GM19467 (cell line): ENCODE data around the gene HELT.
"Not testable (repeated sequence)": the region's sequence is repeated elsewhere in the genome, so short reads cannot be mapped to it uniquely, and the experiment has no call there.

ENCODE experiments used
- ATAC-seq: cut with Tn5 transposase; IDR thresholded peaks from one replicate; pipeline ENCODE4 v1.9.1; 2021; ENCODE audit warnings: mild to moderate bottlenecking, moderate library complexity; ENCODE audit not compliant: unreplicated experiment

Gene HELT, protein sequence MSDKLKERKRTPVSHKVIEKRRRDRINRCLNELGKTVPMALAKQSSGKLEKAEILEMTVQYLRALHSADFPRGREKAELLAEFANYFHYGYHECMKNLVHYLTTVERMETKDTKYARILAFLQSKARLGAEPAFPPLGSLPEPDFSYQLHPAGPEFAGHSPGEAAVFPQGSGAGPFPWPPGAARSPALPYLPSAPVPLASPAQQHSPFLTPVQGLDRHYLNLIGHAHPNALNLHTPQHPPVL

GRCh38 chr4:185017964-185018772 lies at the start of gene HELT:
TSS of gene HELT (plus strand) at chr4:185018490. CDS start at chr4:185018929, 439 bp downstream.
- no peak for ATAC-seq

DNA sequence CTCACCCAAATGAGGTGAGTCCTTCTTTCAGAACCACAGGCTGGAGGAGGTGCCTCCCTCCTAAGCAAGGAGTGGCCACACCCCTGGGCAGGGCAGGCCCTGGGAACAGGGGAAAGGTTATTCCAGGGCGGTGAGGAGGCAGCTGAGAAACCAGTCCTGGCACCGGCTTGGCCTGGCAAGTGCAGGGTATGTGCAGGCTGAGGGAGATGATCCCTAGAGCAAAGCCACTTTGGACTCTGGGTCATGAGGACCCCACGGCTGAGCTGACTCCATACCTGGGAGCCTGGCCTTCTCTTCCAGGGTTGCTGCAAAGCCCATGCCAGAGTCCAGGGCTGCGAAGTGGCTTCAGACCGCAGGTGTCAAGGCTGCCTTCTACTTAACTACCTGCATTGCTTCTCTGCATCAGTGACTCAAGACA lies 49.5 kb upstream of the HELT start:
- ATAC-seq: no peak

DNA sequence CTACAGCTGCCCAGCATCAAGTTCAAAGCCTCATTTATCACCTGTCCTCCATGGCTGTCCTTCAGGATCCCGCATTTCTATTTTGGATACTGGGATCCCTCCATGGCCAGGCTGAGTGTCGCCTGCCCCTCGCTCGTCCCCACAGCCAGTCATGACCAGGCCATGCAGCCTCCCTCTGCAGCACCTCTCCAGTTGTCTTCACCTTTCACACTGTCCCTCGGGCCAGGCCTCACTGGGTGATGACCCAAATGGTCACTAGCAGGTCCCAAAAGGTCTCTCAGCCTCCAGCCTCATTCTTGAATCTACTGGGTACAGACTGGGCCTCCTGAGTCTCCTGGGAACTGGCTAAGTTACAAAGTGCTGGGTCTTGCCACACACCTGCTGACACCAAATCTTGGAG lies 48.7 kb upstream of the HELT start:
- no peak for ATAC-seq

DNA sequence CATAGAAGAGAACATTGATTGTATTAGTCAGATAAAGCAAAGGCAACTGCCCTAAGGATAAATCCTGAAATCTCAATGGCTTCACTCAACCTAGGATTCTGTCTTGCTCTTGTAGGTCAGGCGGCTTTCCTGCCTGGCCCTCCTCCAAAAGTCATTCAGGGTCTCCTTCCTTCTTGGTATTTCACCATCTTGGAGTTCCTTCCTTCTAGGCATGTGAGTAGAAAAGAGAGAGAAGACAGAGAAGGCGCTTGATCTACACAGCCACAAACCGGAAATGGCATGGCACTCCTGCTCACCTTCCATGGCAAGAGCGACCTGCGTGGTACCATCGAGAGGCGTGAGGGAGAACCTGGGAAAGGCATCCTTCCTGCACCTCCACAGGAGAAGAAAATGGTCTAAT lies 45.3 kb upstream of the HELT start:
- no peak for ATAC-seq

- ATAC-seq: not testable (repeated sequence)
Measured at GRCh38 chr4:184976348-184976747, 41.9 kb upstream of the HELT start.

GRCh38 chr4:184977747-184978146 lies 40.5 kb upstream of the HELT start:
- ATAC-seq: no peak

GRCh38 chr4:184978211-184978610 lies 40.1 kb upstream of the HELT start:
- no peak for ATAC-seq

DNA sequence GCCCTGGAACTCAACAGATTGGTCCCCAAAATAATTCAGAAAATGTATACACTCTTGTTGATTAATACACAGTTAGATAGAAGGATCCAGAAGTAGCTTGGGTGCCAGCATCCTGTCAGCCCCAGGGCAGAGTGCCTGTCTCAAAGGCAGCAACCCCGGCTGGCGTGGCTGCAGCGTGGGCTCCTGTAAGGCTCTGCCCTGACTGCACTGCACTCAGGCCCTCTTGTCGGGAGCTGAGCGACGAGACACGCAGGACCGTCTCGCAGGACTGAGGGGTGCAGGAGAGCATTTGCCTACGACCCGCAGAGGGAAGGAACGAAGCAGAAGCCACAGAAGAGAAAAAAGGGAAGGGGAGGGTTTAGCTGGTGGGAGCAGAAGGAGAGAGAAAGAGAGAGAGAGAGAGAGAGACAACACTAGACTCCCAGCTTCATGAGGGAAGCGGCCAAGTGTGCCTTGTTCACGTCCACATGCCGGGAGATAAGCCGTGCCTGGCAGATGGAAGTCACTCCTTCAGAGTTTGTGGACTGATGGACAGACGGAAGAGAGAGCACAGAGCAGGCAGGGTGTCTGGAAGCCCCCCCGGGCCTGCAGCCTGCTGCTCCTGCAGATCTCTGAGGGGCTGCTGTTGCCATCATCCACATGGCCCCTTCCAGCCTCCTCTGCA lies 38.7 kb upstream of the HELT start:
- no peak for ATAC-seq

GRCh38 chr4:184980261-184980660 lies 38.0 kb upstream of the HELT start:
- ATAC-seq: no peak

- ATAC-seq: no peak
Measured at GRCh38 chr4:184983672-184984356, 34.5 kb upstream of the HELT start.

DNA sequence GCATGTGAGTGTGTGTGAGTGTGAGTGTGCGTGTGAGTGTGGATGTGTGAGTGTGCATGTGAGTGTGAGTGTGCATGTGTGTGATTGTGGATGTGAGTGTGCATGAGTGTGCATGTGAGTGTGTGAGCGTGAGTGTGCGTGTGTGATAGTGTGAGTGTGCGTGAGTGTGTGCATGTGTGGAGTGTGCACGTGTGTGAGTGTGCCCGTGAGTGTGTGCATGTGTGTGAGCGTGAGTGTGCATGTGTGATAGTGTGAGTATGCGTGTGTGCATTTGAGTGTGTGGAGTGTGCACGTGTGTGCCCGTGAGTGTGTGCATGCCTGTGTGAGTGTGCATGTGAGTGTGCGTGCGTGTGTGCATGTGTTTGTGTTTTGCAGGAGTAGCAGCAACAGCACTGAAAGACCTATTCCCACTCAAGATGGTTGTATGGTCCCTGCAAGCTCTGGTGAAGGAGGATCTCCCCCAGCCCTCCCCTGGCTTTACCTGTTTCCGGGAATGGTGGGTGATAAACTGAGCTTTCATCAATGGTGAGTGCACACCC lies 30.7 kb upstream of the HELT start:
- no peak for ATAC-seq

DNA sequence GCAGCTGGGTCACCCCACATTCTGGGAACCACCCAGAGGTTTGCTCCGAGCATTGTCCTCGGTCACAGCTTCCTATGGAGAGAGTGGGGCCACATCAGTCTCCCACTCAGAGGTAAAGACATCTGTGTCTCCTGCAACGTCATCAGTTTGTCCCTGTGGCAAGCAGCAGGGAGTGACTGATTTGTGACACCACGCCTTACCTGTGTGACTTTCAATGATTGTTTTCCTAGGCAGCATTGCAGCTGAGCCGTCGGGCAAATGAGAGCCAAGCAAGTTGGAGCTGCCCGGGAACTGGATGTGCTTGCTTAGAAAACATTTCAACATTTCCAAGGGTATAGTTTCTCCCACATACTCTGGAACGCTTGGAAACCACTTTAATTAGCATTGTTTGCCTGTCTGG lies 29.7 kb upstream of the HELT start:
- no peak for ATAC-seq

DNA sequence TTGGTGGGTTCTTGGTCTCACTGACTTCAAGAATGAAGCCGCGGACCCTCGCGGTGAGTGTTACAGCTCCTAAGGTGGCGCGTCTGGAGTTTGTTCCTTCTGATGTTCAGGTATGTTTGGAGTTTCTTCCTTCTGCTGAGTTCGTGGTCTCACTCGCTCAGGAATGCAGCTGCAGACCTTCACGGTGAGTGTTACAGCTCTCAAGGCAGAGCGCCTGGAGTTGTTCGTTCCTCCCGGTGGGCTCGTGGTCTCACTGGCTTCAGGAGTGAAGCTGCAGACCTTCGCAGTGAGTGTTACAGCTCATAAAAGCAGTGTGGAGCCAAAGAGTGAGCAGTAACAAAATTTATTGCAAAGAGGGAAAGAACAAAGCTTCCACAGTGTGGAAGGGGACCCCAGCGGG lies 29.0 kb upstream of the HELT start:
- ATAC-seq: not testable (repeated sequence)

GRCh38 chr4:184990131-184990530 lies 28.2 kb upstream of the HELT start:
- ATAC-seq: not testable (repeated sequence)

DNA sequence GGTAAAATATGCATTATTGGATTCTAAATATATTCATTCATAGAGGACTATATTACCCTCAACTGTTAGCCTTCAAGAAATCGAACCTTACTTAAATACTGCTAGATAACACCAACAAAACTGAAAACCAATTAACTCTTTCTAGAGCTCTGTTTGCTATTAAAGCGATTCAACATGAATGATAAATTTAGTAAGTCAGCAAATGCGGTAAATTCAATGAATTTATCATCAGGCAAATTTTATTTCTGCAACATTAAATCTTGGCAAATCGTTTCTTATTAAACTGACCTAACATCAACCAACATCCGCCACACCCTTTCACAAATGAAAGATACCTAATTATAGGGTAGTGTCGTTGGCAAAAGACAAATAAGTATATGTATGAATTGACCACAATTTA lies 26.4 kb upstream of the HELT start:
- no peak for ATAC-seq

DNA sequence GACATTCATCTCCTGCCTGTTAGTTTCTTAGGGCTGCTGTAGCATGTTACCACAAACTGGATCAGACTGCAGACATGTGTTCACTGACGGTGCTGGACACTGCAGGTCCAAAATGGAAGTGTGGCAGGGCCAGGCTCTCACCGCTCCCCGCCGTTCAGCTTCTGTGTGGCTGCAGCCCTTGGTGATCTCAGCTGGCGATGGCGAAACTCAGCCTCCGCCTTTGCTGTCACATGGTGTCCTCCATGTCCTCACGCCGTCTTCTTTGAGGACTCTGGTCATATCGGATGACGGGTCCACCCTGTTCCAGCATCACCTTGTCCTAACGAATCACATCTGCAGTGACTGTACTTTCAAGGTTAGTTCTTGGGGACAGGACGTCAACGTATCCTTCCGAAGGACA lies 25.9 kb upstream of the HELT start:
- no peak for ATAC-seq

DNA sequence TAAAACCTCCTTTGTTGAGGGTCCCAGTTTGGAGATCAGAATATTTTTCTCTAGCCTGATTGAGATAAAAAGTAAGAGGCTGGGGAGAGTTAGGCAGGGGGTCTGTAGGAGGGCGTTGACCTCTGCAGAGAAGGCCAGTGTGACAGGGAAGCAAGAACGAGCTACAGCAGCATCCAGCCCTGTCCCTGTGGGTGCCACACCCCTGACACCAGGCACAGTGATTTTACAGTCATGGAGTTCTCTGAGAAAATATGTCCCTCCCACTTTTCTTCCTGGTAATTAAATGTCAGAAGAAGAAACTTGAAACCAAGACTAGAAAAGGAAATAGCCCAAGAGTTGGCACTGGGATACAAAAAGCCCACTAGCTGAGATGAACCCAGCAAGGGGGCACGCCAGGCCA lies 25.0 kb upstream of the HELT start:
- no peak for ATAC-seq

DNA sequence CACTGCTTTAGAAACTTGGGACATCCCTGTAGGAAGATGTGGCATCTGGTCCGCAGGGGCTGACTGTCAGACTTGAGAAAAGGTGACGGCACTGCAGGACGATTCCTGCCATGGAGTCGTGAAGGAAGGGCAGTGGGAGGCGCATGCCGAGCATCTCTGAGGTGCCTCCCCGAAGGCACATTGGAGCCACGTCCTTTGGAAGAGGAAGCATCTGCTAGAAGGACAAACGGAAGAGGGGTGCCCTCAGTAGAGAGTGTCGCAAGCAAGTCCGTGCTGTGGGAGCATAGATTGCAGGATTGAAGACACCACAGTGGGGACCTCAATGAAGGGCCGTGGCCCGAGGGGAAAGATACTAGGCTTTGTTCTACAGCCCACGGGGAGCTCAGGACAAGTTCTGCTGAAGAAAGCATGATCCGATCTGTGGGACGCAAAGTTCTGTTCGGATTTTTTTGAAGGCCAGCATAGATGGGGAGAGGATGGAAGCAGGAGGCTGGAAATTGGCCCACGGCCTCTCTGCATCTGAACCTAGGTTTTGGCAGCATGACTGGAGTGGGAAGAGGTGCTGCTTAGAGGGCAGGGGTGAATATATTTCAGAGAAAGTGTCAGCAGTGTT lies 24.2 kb upstream of the HELT start:
- ATAC-seq: no peak

GRCh38 chr4:184994623-184995010 lies 23.7 kb upstream of the HELT start:
- ATAC-seq: no peak

DNA sequence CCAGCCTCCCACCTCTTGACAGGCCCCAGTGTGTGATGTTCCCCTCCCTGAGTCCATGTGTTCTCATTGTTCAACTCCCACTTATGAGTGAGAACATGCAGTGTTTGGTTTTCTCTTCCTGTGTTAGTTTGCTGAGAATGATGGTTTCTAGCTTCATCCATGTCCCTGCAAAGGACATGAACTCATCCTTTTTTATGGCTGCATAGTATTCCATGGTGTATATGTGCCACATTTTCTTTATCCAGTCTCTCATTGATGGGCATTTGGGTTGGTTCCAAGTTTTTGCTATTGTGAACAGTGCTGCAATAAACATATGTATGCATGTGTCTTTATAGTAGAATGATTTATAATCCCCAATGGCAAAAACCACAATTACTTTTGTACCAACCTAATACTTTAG lies 20.6 kb upstream of the HELT start:
- ATAC-seq: not testable (repeated sequence)

DNA sequence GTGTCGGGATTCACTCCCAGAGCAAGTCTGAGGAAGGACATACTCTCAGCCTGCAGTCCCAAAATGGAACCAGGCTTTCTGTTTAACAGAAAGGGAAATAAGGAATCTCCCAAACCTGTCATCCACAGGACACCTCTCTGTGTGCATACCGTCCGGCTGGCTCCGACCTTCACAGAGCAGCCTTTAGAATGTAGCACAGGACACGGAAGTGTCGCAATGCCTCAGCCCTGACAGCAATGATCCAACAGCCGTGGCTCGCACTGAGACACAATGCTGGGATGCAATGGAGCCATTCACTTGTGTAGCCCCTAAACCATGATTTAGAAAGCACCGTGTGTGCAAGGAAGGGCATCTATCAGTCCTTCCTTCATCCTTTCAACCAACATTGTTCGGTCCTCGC lies 15.5 kb upstream of the HELT start:
- no peak for ATAC-seq
